GM20431 (cell line): ENCODE results near the gene OR2AE1.
"Not testable (repeated sequence)": the region's sequence is repeated elsewhere in the genome, so short reads cannot be mapped to it uniquely, and the experiment has no call there.

Experiments
- in situ Hi-C: fragments of 300-500 bp; cut with MseI, MboI; formaldehyde crosslinking; loops from one replicate; pipeline ENCODE4 v1.15.0; 2020; ENCODE audit warnings: low sequenced_read_pairs; ENCODE audit not compliant: unreplicated experiment

The OR2AE1 gene

GRCh38 chr7:99876933-99877332 lies at the start of gene OR2AE1:
TSS of gene OR2AE1 (minus strand) at chr7:99877033. CDS start at chr7:99877033, 0 bp downstream.
- in situ Hi-C loops: no loop called here

GRCh38 chr7:99926321-99926720 lies 49.5 kb upstream of the OR2AE1 start:
- in situ Hi-C loops: no loop called here

DNA sequence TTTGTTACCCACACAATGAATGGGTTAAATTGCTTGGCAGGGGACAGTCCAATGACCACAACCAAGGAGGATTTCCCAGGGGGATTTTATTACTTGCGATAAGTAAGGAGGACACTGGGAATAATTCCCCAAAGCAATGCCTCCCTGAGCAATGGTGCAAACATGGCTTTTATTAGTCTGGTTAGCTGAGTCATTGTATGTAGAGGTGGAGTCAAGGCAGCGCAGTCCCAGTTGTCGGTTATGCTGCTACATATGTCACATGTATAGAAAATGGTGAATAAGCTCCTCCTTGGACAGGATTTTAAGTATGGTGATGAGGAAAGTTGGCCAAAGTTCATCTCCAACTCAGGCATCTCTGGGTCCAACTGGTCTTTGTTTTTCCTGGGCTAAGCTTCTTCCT lies 46.4 kb upstream of the OR2AE1 start:
- in situ Hi-C loops: no loop called here

GRCh38 chr7:99920149-99920548 lies 43.3 kb upstream of the OR2AE1 start:
- in situ Hi-C loops: no loop called here

DNA sequence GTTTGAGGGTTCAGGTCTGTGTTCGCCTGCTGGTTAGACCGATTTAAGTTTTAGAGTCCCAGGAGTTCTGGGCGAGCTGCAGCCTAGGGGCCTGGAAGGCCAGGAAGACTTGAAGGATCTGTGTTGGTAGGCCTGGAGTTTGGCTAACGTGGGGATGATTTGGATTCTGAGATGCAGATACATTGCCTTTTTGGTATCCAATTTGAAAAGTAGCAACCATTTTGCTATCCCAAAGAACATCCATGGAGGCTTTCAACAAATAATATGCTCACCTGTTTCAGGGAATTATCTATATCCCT lies 42.9 kb upstream of the OR2AE1 start:
- in situ Hi-C loops: loop anchor here (10.0 kb wide), 1 partner anchor 65 kb away; no protein-coding TSS in a partner anchor

DNA sequence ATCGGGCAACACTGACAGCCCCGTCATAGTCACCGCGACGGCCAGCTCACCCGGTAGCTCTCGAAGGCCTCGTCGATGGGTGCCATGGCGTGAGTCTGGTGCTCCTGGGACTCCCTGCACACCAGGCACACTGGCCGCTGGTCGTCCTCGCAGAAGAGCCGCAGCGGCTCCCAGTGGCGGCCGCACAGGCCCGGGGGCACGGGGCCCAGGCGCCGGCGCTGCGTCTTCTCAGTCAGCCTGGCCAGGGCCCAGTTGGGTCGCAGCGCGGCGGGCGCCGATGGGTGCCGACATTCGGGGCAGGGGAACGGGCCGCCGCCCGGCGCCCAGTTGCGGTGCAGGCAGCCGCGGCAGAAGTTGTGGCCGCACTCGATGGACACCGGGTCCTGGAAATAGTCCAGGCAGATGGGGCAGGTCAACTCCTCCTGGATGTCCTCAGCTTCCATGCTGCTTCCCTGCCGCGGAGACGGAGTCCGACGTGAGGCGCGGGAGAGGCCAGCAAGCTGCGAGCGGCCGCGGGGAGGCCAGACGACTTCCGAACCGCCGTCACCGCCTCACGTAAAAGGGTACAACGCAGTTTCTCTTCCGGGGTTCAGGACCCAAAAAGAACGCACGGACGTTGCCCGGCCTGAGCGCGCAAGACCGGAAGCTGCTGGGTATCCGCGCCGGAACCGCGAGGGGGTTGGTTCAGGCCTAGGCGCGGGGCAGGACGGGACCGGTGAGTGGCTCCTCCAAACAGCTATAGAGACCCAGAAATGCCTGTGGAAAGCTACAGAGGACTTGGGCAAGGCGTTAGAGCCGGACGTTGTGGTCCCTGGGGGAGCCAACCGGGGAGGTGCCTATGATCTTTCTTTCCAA lies 42.4 kb upstream of the OR2AE1 start, which contains the start of gene TRIM4:
TSS of gene TRIM4 (minus strand) at position 572 of the 855 bp plus-strand sequence. CDS start at position 443, 129 bp downstream.
- in situ Hi-C loops: loop anchor here (10.0 kb wide), 1 partner anchor 66 kb away; no protein-coding TSS in a partner anchor

GRCh38 chr7:99910976-99911375 lies 34.1 kb upstream of the OR2AE1 start:
- in situ Hi-C loops: loop anchor here (10.0 kb wide), 1 partner anchor 74 kb away; no protein-coding TSS in a partner anchor

DNA sequence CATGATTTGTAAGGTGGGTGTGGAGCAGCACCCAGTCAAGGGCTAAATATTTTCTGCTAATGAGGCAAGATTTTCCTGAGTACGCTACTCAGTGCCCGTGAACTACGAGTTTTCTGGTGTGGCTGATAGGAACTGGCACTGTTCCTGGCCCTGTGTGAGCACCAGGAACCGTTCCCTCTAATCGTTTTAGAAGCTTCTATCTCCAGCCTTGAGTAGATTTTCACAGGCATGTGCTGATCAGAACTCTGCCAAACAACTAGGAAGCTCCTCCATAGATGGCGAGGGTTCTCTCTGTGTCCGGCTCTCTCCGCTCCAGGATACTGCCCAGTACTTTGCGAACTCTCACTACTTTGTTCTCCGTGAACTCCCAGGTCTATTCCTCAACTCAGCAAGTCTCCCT lies 24.7 kb upstream of the OR2AE1 start:
- in situ Hi-C loops: no loop called here

DNA sequence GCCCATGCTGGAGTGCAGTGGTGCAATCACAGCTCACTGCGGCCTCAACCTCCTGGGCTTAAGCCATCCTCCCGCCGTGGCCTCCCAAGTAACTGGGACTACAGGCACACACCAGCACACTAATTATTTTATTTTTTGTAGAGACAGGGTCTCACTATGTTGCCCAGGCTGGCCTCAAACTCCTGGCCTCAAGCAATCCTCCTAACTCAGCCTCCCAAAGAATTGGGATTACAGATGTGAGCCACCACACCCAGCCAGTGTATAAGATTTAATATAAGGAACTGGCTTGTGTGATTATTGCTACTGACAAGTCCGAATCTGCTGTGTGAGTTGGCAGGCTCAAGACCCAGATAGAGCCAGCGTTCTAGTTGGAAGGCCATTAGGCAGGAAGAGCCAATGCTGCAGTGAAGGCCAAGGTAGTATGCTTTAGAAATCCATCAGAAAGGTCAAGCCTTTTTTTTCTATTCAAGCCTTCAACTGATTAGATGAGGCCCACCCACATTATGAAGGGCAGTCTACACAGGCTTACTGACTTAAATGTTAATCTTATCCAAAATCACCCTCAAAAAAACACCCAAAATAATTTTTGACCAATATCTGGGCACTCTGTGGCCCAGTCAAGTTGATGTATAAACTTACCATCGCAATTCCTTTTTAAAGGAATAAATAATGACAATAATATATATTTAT lies 23.1 kb upstream of the OR2AE1 start:
- in situ Hi-C loops: no loop called here

DNA sequence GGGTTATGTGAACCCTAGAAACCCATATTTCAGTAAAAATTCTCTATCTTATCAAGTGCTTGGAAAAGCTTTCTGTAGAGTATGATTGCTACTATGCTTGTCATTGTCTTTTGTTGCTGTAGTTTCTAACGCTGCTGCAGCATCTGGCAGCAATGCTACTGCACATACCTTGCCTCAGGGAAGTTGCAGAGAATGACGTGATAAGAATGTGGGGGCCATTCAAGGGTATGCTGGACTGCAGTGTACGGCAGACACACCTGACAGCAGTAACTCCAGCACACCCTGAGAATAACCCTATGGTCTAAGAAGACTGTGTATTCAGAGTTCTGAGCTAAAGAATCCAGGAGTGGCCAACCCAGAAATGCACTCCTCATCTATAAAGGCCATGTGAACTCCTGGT lies 22.0 kb upstream of the OR2AE1 start:
- in situ Hi-C loops: no loop called here

DNA sequence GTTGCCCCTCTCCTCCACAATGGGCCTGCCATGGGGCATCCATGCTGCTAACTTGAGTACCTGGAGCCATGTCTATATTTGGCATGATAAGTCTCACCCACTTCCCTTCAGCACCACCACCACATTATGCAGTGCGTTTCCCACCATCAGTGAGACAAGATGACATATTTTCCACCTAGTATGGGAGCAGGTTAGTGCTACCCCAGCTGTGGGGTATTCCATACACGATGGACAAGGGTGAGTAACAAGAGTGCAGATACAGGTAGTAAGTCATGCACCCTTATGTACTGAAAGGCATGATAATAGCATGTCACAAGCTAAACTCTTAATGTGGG lies 21.2 kb upstream of the OR2AE1 start:
- in situ Hi-C loops: no loop called here

DNA sequence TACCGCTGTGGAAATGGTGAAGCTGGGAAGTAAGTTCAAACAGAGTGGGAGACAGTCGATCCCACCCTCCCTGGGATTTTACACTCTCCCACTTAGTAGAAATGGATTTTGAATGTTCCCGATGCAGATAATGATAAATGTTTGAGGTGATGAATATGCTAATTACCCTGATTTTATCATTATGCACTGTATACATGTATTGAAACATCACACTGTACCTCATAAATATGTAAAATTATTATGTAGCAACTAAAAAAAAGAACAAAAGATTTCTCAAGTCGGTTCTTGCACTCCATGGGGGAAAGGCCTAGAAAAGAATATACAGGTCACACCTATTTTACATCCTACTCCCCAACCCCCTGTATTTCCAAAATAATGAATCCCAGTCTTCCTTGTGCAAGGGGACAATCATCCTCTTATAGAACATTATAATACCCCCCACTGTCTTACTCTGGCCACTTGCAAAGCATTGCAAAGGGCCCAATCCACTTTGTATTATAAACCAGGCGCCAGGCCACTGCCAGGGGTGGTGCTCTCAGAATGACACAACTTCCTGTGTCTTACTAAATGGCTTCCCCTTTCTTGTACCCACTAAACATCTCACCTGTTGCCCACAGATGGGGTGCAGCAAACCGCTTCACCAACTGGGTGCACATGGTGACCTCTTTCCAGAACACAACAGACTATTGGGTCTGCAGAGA lies 20.6 kb upstream of the OR2AE1 start:
- in situ Hi-C loops: no loop called here

GRCh38 chr7:99894738-99895137 lies 17.9 kb upstream of the OR2AE1 start:
- in situ Hi-C loops: no loop called here

- in situ Hi-C loops: no loop called here
These were observed 16.4 kb upstream of the OR2AE1 start for GRCh38 chr7:99893280-99893679.

GRCh38 chr7:99890348-99890747 lies 13.5 kb upstream of the OR2AE1 start:
- in situ Hi-C loops: not testable (repeated sequence)

GRCh38 chr7:99888366-99888765 lies 11.5 kb upstream of the OR2AE1 start:
- in situ Hi-C loops: not testable (repeated sequence)

DNA sequence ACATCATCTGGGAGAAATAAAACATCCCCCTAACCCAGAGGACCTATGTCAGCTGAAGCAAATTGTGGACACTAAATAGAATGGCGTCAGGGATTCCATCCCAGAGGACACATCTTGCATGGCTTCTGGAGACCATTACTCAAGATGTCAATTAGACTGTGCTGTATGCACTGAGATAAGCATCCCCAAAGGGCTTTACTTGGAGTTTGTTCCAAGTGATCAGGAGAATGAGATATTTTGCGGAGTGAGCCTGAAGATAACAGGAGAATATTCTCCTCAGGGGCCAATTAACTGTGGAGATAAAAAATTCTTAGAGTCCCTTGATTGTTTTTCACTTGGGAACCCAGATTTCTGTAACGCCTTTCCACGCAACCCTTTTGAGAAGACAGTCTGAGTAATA lies 4.5 kb upstream of the OR2AE1 start:
- in situ Hi-C loops: no loop called here

GRCh38 chr7:99876491-99876890 lies 342 bp downstream of the OR2AE1 start:
- in situ Hi-C loops: no loop called here

- in situ Hi-C loops: no loop called here
These were observed 8.6 kb downstream of the OR2AE1 start for GRCh38 chr7:99868246-99868645.

DNA sequence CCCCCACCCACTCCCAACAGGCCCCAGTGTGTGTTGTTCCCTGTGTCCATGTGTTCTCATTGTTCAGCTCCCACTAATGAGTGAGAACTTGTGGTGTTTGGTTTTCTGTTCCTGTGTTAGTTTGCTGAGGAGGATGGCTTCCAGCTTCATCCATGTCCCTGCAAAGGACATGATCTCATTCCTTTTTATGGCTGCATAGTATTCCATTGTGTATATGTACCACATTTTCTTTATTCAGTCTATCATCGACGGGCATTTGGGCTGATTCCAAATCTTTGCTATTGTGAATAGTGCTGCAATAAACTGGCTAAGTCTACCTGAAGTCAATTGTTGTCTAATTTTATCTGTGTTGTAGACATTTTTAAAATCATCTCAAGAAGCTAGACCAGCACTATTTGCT lies 9.4 kb downstream of the OR2AE1 start:
- in situ Hi-C loops: not testable (repeated sequence)
